ENCODE results near the gene VSTM1. TPM values are rescaled to one million over a fixed set of nuclear protein-coding genes. Genes with fewer than 3 reads are reported as not detected.

The VSTM1 gene
- total RNA-seq, 1 experiment from 2014 or later: 0.59 TPM

- BruUV-seq (replicated peaks): no TSS peak
- Histone ChIP-seq H3K9me3 (ENCODE audit: insufficient read depth, low read depth) (no peaks in the 10 kb centered on the region), H3K27ac (no peak overlapping the region), H3K79me2 (ENCODE audit: low read depth) (peaks cover 21% of the 10 kb centered on the region), H3K4me2 (no peak overlapping the region), H3K4me1 (replicated peaks; ENCODE audit: insufficient read depth) (0 out of 2 replicates have a peak, but pooled peaks cover 7% of the 10 kb centered on the region), H4K20me1 (ENCODE audit: insufficient read depth) (no peaks in the 10 kb centered on the region), H3K4me3 (no peak overlapping the region), H2AFZ (no peak overlapping the region), H3F3A (ENCODE audit: insufficient read depth, low read depth) (peaks cover 26% of the 10 kb centered on the region; the same call in 1 of the 2 replicates), H3K9me2 (ENCODE audit: insufficient read depth) (no peaks in the 10 kb centered on the region), H3K36me3 (ENCODE audit: low read depth) (peaks cover 20% of the 10 kb centered on the region), H3K27me3 (ENCODE audit: insufficient read depth, low read depth) (no peaks in the 10 kb centered on the region)
- DNase-seq: no peak
- POLR2A ChIA-PET (ENCODE audit: unreplicated experiment): no interaction called here
- no peak for TF ChIP-seq CTCF (conservative IDR thresholded peaks at IDR 0.05)
- no peak for TF ChIP-seq EZH2 (IDR thresholded peaks at IDR 0.05; ENCODE audit: low read depth)
- CTCF ChIA-PET: no interaction called here
- intact Hi-C loops (cut with micrococcal nuclease; ENCODE audit: unreplicated experiment): no loop called here
Measured at GRCh38 chr19:54107876-54108490, 44.3 kb upstream of the VSTM1 start.

- POLR2A ChIA-PET (ENCODE audit: unreplicated experiment): no interaction called here
- no peak for DNase-seq
- Histone ChIP-seq H4K20me1 (ENCODE audit: insufficient read depth) (no peaks in the 10 kb centered on the region), H3K27me3 (ENCODE audit: insufficient read depth, low read depth) (no peaks in the 10 kb centered on the region), H3K9me2 (ENCODE audit: insufficient read depth) (no peaks in the 10 kb centered on the region), H3K9me3 (ENCODE audit: insufficient read depth, low read depth) (no peaks in the 10 kb centered on the region), H3K4me2 (no peak overlapping the region), H3K36me3 (ENCODE audit: low read depth) (peaks cover 20% of the 10 kb centered on the region), H3K4me1 (replicated peaks; ENCODE audit: insufficient read depth) (0 out of 2 replicates have a peak, but pooled peaks cover 7% of the 10 kb centered on the region), H3K79me2 (ENCODE audit: low read depth) (peaks cover 23% of the 10 kb centered on the region), H2AFZ (no peak overlapping the region), H3F3A (ENCODE audit: insufficient read depth, low read depth) (peaks cover 21% of the 10 kb centered on the region; the same call in 1 of the 2 replicates), H3K4me3 (no peak overlapping the region), H3K27ac (no peak overlapping the region)
- no peak for TF ChIP-seq CTCF (conservative IDR thresholded peaks at IDR 0.05)
- TF ChIP-seq EZH2 (IDR thresholded peaks at IDR 0.05; ENCODE audit: low read depth): no peak
- no TSS peak for BruUV-seq (replicated peaks)
- CTCF ChIA-PET: no interaction called here
- intact Hi-C loops (cut with micrococcal nuclease; ENCODE audit: unreplicated experiment): no loop called here
Measured at GRCh38 chr19:54106716-54107115, 43.0 kb upstream of the VSTM1 start.

GRCh38 chr19:54105796-54106195, 42.1 kb upstream of the VSTM1 start:
- 0 out of 2 replicates have a peak, but pooled peaks cover 7% of the 10 kb centered on the region for H3K4me1 ChIP-seq (replicated peaks; ENCODE audit: insufficient read depth)
- intact Hi-C loops (cut with micrococcal nuclease; ENCODE audit: unreplicated experiment): no loop called here
- CTCF ChIA-PET: no interaction called here

More at GRCh38 chr19:54105796-54106195, 42.1 kb upstream of the VSTM1 start:
- Histone ChIP-seq H3K27ac (no peak overlapping the region), H3F3A (ENCODE audit: insufficient read depth, low read depth) (peaks cover 17% of the 10 kb centered on the region; the same call in 1 of the 2 replicates), H4K20me1 (ENCODE audit: insufficient read depth) (no peaks in the 10 kb centered on the region), H3K79me2 (ENCODE audit: low read depth) (peaks cover 23% of the 10 kb centered on the region), H2AFZ (no peak overlapping the region), H3K4me2 (no peak overlapping the region), H3K4me3 (no peak overlapping the region), H3K36me3 (ENCODE audit: low read depth) (peaks cover 20% of the 10 kb centered on the region), H3K9me2 (ENCODE audit: insufficient read depth) (no peaks in the 10 kb centered on the region), H3K27me3 (ENCODE audit: insufficient read depth, low read depth) (no peaks in the 10 kb centered on the region), H3K9me3 (ENCODE audit: insufficient read depth, low read depth) (no peaks in the 10 kb centered on the region)
- TF ChIP-seq CTCF (conservative IDR thresholded peaks at IDR 0.05) (no peak), EZH2 (IDR thresholded peaks at IDR 0.05; ENCODE audit: low read depth) (no peak)
- POLR2A ChIA-PET (ENCODE audit: unreplicated experiment): no interaction called here
- DNase-seq: no peak
- no TSS peak for BruUV-seq (replicated peaks)
